ENCODE results near the gene USE1.

- TF ChIP-seq USF2 (IDR thresholded peaks at IDR 0.05): no peak
- TF ChIP-seq, protein P1, sequence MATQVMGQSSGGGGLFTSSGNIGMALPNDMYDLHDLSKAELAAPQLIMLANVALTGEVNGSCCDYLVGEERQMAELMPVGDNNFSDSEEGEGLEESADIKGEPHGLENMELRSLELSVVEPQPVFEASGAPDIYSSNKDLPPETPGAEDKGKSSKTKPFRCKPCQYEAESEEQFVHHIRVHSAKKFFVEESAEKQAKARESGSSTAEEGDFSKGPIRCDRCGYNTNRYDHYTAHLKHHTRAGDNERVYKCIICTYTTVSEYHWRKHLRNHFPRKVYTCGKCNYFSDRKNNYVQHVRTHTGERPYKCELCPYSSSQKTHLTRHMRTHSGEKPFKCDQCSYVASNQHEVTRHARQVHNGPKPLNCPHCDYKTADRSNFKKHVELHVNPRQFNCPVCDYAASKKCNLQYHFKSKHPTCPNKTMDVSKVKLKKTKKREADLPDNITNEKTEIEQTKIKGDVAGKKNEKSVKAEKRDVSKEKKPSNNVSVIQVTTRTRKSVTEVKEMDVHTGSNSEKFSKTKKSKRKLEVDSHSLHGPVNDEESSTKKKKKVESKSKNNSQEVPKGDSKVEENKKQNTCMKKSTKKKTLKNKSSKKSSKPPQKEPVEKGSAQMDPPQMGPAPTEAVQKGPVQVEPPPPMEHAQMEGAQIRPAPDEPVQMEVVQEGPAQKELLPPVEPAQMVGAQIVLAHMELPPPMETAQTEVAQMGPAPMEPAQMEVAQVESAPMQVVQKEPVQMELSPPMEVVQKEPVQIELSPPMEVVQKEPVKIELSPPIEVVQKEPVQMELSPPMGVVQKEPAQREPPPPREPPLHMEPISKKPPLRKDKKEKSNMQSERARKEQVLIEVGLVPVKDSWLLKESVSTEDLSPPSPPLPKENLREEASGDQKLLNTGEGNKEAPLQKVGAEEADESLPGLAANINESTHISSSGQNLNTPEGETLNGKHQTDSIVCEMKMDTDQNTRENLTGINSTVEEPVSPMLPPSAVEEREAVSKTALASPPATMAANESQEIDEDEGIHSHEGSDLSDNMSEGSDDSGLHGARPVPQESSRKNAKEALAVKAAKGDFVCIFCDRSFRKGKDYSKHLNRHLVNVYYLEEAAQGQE (IDR thresholded peaks at IDR 0.05): no peak
- no peak for TF ChIP-seq ZFP36 (IDR thresholded peaks at IDR 0.05; ENCODE audit: borderline replicate concordance, partially characterized antibody)
- no peak for TF ChIP-seq SMC3 (IDR thresholded peaks at IDR 0.05)
- no peak for TF ChIP-seq CBX2 (IDR thresholded peaks at IDR 0.05; ENCODE audit: borderline replicate concordance, low read depth)
Observed at GRCh38 chr19:17262557-17262956, 47.4 kb downstream of the USE1 start.
